SIG-M5 treated with dmso at 0.1 percent for 504 hours (cell line): Measurements from ENCODE around the gene GPR75.

Experiments used
- DNase-seq: peaks from one replicate; lab custom pipeline; 2025; ENCODE audit not compliant: unreplicated experiment; lab: John Stamatoyannopoulos, UW

GPR75 gene

DNA sequence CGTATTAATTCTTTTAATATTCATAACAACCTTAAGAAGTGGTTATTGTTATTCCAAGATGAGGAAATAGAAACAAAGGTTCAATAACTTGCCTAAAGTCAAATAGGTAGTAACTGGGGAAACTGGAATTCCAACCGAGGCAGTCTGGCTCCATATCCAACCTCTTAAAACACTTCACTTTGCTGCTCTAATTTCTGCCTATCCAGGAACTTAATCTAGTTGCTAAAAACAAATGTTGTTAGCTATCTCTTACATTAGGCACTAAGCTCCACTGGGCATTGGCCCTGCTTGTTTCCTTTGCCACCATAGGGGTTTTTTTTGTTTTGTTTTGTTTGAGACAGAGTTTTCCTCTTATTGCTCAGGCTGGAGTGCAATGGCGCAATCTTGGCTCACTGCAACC is 48.2 kb downstream of the GPR75 start:
- DNase-seq: no peak
